GM21723 (cell line): ENCODE measurements around the gene HADHA.

Experiments used
- ATAC-seq: cut with Tn5 transposase; IDR thresholded peaks from one replicate; pipeline ENCODE4 v1.9.1; 2021; ENCODE audit warnings: mild to moderate bottlenecking, moderate library complexity; ENCODE audit not compliant: unreplicated experiment

HADHA gene

GRCh38 chr2:26195040-26195984, 49.1 kb downstream of the HADHA start:
- no peak for ATAC-seq

GRCh38 chr2:26193578-26194231, 50.7 kb downstream of the HADHA start:
- ATAC-seq: no peak

GRCh38 chr2:26191316-26192159, 52.9 kb downstream of the HADHA start:
- no peak for ATAC-seq

DNA sequence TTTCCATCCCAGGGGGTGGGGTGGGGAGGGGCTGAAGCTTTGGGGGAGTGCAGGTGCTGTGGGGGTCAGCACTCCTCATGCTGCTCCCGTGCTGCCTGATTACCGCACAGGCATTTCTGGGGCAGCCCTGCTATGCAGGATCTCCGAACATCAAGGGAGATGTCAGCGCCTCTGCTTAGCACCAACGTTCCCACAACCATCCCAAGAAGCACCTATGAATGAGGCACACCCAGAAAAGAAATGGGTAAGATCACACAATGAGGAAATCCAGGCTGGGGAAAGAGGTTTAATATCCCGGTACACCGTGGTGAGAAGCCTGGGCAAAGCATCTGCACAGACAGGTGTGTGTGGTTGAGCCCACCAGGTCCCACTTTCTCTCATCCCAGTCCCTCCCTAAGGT, 54.1 kb downstream of the HADHA start:
- no peak for ATAC-seq

GRCh38 chr2:26189751-26190150, 54.7 kb downstream of the HADHA start:
- no peak for ATAC-seq

- ATAC-seq: no peak
Measured at GRCh38 chr2:26189123-26189522, 55.3 kb downstream of the HADHA start.

- ATAC-seq: no peak
Measured at GRCh38 chr2:26187537-26188104, 56.8 kb downstream of the HADHA start.

DNA sequence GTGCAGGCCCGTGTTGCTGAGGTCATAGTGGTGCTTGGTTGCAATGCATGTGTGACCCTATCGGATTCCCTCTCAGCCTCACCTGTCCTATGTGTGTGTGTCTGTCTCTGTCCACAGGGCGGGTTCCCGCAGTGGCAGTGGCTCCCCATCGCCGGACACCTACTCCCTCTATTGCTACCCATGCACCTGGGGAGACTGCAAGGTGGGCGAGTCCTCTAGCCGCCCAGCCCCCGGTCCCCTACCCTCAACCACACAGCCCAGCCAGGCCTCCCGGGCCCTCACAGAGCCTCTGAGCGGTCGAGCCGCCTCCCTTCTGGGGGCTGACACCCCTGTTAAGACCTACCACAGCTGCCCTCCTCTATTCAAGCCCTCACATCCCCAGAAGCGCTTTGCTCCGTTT, 57.3 kb downstream of the HADHA start:
- ATAC-seq: no peak

- ATAC-seq: no peak
Measured at GRCh38 chr2:26185954-26186770, 58.3 kb downstream of the HADHA start.

DNA sequence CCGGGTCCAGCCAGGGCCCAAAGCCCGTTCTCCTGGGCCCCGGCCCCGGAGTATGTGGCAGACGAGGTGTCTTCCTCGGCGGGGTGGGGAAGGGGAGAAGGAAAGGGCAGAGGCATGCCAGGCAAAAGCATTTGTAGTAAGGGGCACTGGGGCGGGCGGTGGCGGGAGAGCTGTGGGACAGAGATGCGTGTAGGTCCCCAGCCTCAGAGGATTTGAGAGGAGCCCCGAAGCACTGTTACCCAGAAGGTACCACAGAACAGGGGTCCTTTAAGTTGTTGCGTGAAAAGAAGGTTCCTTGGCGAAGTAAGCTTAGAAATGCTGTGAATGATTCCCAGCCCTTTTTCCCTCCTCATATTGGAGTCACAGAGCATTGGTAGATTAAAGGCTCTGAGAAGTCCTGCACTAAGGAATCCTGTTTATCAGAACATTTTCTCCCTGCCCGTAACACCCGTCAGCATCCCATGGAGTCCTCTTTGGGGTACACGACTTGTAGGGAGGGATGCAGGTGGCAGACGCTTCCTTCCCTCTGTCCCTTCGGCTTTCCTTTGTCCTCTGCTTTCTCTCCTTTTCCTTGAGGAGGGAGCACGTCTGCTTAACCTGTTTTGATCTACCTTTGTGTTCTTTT, 59.0 kb downstream of the HADHA start:
- ATAC-seq: no peak

DNA sequence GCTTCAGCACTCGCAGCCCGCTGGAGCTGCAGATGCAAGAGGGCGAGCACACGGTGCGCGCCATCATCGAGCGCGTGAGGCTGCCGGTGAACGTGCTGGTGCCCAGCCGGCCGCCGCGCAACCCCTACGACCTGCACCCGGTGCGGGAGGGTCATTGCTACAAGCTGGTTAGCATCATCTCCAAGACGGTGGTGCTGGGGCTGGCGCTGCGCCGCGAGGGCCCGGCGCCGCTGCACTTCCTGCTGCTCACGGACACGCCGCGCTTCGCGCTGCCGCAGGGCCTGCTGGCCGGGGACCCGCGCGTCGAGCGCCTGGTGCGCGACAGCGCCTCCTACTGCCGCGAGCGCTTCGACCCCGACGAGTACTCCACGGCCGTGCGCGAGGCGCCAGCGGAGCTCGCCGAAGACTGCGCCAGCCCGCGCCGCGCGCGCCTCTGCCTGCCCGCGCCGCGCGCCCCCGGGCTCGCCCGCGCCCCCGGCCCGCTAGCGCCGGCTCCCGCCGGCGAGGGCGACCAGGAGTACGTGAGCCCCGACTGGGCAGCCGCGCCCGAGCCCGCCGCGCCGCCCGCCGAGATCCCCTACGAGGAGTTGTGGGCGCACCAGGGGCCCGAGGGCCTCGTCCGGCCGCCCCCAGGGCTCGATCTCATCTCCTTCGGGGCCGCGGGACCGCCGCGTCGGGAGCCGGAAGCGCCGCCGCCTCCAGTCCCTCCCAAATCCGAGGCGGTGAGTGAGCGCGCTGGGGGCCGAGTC, 59.7 kb downstream of the HADHA start:
- peak; percentile 80 for ATAC-seq

- no peak for ATAC-seq
Measured at GRCh38 chr2:26184121-26184520, 60.3 kb downstream of the HADHA start.

- no peak for ATAC-seq
Measured at GRCh38 chr2:26182887-26183630, 61.4 kb downstream of the HADHA start.

- ATAC-seq: no peak
Measured at GRCh38 chr2:26182441-26182840, 62.0 kb downstream of the HADHA start.

GRCh38 chr2:26179446-26179913, 65.0 kb downstream of the HADHA start:
- no peak for ATAC-seq

GRCh38 chr2:26178746-26179436, 65.5 kb downstream of the HADHA start:
- no peak for ATAC-seq

DNA sequence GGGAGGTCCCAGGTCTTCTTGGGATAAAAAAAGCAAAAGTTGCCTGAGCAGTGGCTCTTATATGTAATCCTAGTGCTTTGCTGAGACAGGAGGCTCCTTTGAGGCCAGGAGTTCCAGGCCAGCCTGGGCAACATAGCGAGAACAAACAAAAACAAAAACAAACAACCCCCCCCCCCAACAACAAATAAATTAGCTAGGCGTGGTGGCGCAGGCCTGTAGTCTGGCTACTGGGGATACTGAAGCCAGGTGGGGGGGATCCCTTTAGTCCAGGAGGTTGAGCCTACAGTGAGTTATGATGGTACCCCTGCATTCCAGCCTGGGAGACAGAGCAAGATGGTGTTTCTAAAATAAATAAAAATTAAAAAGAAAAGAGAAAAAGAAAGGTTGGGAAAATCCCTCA, 66.2 kb downstream of the HADHA start:
- ATAC-seq: no peak

DNA sequence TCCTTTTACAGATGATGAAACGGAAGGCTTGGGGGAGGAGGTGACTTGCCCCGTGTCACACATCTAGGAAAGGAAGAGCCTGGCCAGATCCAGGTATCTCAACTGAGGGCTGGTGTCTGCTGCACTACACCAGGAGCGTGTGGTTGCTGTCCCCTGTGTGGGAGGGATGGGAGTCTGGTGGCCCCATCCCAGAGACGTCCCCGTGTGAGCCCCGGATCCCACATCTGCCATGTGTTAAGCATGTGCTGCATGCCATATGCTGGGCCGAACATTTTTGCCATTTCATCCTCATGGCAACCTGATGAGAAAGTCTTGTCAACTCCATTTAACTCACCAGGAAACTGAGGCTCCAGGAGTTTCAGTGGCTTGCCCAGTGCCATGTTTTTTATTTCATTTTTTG, 67.3 kb downstream of the HADHA start:
- no peak for ATAC-seq
